Mesendoderm (in vitro differentiated cells): Measurements from ENCODE around the gene C6orf15.

Experiments used
- DNase-seq: peaks from one replicate; pipeline ENCODE4 v3.0.0; 2013
- H2AK5ac ChIP-seq: 2 replicates; pipeline ENCODE4 v1.6.1; 2013; ENCODE audit warnings: low read length, inconsistent platforms
- H2BK120ac ChIP-seq: 2 replicates; pipeline ENCODE4 v1.6.1; 2013; ENCODE audit warnings: low read depth, mild to moderate bottlenecking, low read length, moderate library complexity, mixed read lengths
- H2BK15ac ChIP-seq: replicated peaks from 2 replicates; pipeline ENCODE4 v1.6.1; 2013; ENCODE audit warnings: low read depth, mild to moderate bottlenecking, moderate library complexity
- H2BK5ac ChIP-seq: 2 replicates; pipeline ENCODE4 v1.6.1; 2013; ENCODE audit warnings: low read length, inconsistent platforms
- H3K18ac ChIP-seq: 2 replicates; pipeline ENCODE4 v1.6.1; 2013; ENCODE audit warnings: mild to moderate bottlenecking, low read length, mixed read lengths
- H3K23ac ChIP-seq: one replicate; pipeline ENCODE4 v1.6.1; 2013; ENCODE audit warnings: low read length
- H3K27ac ChIP-seq: 2 replicates; pipeline ENCODE4 v1.5.1; 2013; ENCODE audit warnings: low read depth, mild to moderate bottlenecking, inconsistent platforms, low read length, moderate library complexity
- H3K27me3 ChIP-seq: 2 replicates; pipeline ENCODE4 v1.6.1; 2013; ENCODE audit warnings: low read length, control low read depth, mild to moderate bottlenecking, inconsistent platforms; ENCODE audit not compliant: insufficient read depth, poor library complexity
- H3K36me3 ChIP-seq: 2 replicates; pipeline ENCODE4 v1.6.1; 2013; ENCODE audit warnings: low read length, inconsistent platforms; ENCODE audit not compliant: control insufficient read depth, insufficient read depth
- H3K4ac ChIP-seq: one replicate; pipeline ENCODE4 v1.6.1; 2013; ENCODE audit warnings: low read depth, mild to moderate bottlenecking, low read length, moderate library complexity
- H3K4me1 ChIP-seq: 2 replicates; pipeline ENCODE4 v1.6.1; 2013; ENCODE audit warnings: low read depth, low read length, inconsistent platforms; ENCODE audit not compliant: control insufficient read depth
- H3K4me2 ChIP-seq: 2 replicates; pipeline ENCODE4 v1.6.1; 2013; ENCODE audit warnings: low read length
- H3K4me3 ChIP-seq: 2 replicates; pipeline ENCODE4 v1.5.1; 2013; ENCODE audit warnings: mild to moderate bottlenecking, low read length
- H3K56ac ChIP-seq: one replicate; pipeline ENCODE4 v1.6.1; 2013; ENCODE audit warnings: low read length
- H3K79me1 ChIP-seq: 2 replicates; pipeline ENCODE4 v1.6.1; 2013; ENCODE audit warnings: low read length, inconsistent platforms
- H3K79me2 ChIP-seq: 2 replicates; pipeline ENCODE4 v1.6.1; 2013; ENCODE audit warnings: mild to moderate bottlenecking, low read length; ENCODE audit not compliant: control insufficient read depth, insufficient read depth
- H3K9ac ChIP-seq: 2 replicates; pipeline ENCODE4 v1.6.1; 2013; ENCODE audit warnings: low read length, inconsistent platforms
- H4K5ac ChIP-seq: one replicate; pipeline ENCODE4 v1.6.1; 2013; ENCODE audit warnings: low read length
- H4K8ac ChIP-seq: one replicate; pipeline ENCODE4 v1.6.1; 2013; ENCODE audit warnings: low read depth, mild to moderate bottlenecking, control low read depth, low read length, moderate library complexity
- WGBS: extraction: QIAGEN DNeasy Blood & Tissue Kit; methylation state at CpG from one replicate; pipeline ENCODE4 v1.1.7; 2013; ENCODE audit warnings: low lambda C conversion rate, missing lambda C conversion rate; ENCODE audit not compliant: insufficient coverage; ENCODE audit errors: extremely low coverage; 5-methylcytosine and 5-hydroxymethylcytosine counted together

Gene C6orf15

GRCh38 chr6:31114541-31114878 lies 2.1 kb upstream of the C6orf15 start, which contains the start of gene PSORS1C1:
Gene PSORS1C1, plus strand, starts transcription at chr6:31114800. Its CDS starts 14,833 bp downstream, at chr6:31129633.
- WGBS, result no CpG with 5 or more reads among the region's 3 CpGs
- Histone ChIP-seq H3K79me2 (no peaks in the 10 kb centered on the region), H2BK15ac (no peak within 1 kb of the TSS), H3K4me2 (no peak within 1 kb of the TSS), H3K4ac (no peak within 1 kb of the TSS), H4K8ac (no peak within 1 kb of the TSS), H3K4me3 (no peak within 1 kb of the TSS), H3K27ac (peak within 1 kb of the TSS; percentile 36), H2BK5ac (peak within 1 kb of the TSS; percentile 30), H4K5ac (no peak within 1 kb of the TSS), H2AK5ac (peak within 1 kb of the TSS; percentile 85), H3K27me3 (no peaks in the 10 kb centered on the region), H2BK120ac (no peak within 1 kb of the TSS), H3K56ac (peak within 1 kb of the TSS; percentile 60), H3K4me1 (peaks cover 15% of the 10 kb centered on the region), H3K79me1 (no peaks in the 10 kb centered on the region), H3K18ac (no peak within 1 kb of the TSS), H3K9ac (peak within 1 kb of the TSS; percentile 47), H3K36me3 (no peaks in the 10 kb centered on the region), H3K23ac (no peak within 1 kb of the TSS)
- DNase-seq, result peak; percentile 88

GRCh38 chr6:31113861-31114540 lies 1.6 kb upstream of the C6orf15 start:
- Histone ChIP-seq H3K23ac (no peak overlapping the region), H2BK120ac (no peak overlapping the region), H3K9ac (no peak overlapping the region), H3K18ac (no peak overlapping the region), H3K36me3 (no peaks in the 10 kb centered on the region), H2BK5ac (no peak overlapping the region), H2AK5ac (no peak overlapping the region), H4K8ac (no peak overlapping the region), H3K4me2 (no peak overlapping the region), H3K56ac (peak overlapping the region; percentile 18), H3K79me2 (no peaks in the 10 kb centered on the region), H3K4me3 (no peak overlapping the region), H4K5ac (no peak overlapping the region), H3K27me3 (no peaks in the 10 kb centered on the region), H3K79me1 (no peaks in the 10 kb centered on the region), H3K4me1 (peaks cover 15% of the 10 kb centered on the region), H2BK15ac (no peak overlapping the region), H3K4ac (no peak overlapping the region), H3K27ac (peak overlapping the region; percentile 36)
- no CpG with 5 or more reads among the region's 7 CpGs for WGBS
- peak; percentile 77 for DNase-seq

DNA sequence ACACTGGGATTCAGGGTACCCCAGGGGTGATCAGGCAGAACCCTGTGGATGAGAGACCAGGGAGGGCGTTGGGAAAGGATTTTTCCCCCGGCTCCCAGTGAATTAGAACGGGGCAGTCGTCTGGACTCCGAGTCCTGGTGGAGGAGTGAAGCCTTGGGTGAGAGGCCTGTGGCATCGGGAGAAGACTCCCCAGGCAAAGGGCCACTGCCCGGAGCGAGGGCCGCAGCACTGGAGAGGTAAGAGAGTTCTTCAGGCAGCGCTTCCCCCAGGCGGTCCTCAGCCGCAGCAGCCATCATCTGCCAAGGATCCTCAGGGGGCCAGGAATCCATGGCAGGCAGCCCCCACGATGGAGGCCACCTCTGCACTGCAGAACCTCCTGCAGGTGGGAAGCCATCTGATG lies 663 bp downstream of the C6orf15 start:
- no peak overlapping the region for H3K56ac ChIP-seq
- no peaks in the 10 kb centered on the region for H3K79me1 ChIP-seq

DNA sequence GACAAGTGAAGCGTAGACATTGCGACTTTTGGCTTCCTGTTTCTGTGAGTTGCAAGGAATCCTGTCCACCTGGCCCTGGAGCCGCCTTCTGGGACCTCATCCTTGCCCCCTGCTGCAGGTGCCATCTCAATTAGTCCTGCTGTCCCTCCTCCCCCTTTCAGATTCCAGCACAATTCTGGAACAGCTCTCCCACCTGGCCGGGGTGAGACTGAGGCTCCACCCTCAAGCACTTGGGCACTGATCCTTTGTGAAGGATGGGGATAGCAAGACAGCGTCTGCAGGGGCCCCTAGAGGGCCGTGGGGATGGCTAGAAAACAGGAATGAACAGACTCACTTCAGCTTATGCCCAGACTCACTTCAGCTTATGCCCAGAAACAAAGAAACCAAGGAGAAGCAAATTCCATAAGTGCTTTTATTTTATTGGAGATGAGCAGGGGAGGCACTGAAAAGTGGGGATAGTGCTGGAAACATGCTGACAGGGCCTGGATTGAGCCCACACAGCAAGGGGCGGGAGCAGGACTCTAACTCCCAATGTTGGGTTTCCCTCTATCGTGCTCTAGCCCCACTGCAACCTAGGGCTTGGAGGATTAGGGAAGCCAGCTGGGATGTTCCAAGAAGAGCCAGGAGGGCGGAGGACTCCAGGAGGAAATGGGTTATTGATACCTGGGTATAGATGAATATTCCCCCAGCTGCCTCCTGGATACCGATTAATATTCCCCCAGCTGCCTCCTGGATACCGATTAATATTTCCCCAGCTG lies 1.4 kb downstream of the C6orf15 start:
- Histone ChIP-seq H4K5ac (no peak overlapping the region), H3K56ac (no peak overlapping the region), H2BK5ac (no peak overlapping the region), H3K4me1 (peaks cover 15% of the 10 kb centered on the region), H3K9ac (no peak overlapping the region), H3K23ac (no peak overlapping the region), H3K79me1 (no peaks in the 10 kb centered on the region), H3K4me2 (no peak overlapping the region), H3K36me3 (no peaks in the 10 kb centered on the region), H4K8ac (no peak overlapping the region), H3K79me2 (no peaks in the 10 kb centered on the region), H2BK15ac (no peak overlapping the region), H2AK5ac (no peak overlapping the region), H2BK120ac (no peak overlapping the region), H3K4ac (no peak overlapping the region), H3K18ac (no peak overlapping the region), H3K27me3 (no peaks in the 10 kb centered on the region), H3K4me3 (no peak overlapping the region), H3K27ac (no peak overlapping the region)
- peak; percentile 59 for DNase-seq
- no CpG with 5 or more reads among the region's 11 CpGs for WGBS

More for the DNA sequence above, 663 bp downstream of the C6orf15 start:
- H3K4me2 ChIP-seq, result no peak overlapping the region
- no peak overlapping the region for H2BK120ac ChIP-seq
- H3K4ac ChIP-seq, result no peak overlapping the region
- H3K18ac ChIP-seq, result no peak overlapping the region
- H3K4me1 ChIP-seq, result peaks cover 15% of the 10 kb centered on the region
- H2BK5ac ChIP-seq, result no peak overlapping the region
- H3K9ac ChIP-seq, result no peak overlapping the region
- no peak overlapping the region for H3K4me3 ChIP-seq
- no peak overlapping the region for H3K27ac ChIP-seq
- WGBS, result no CpG with 5 or more reads among the region's 13 CpGs
- no peak overlapping the region for H3K23ac ChIP-seq
- H3K27me3 ChIP-seq, result no peaks in the 10 kb centered on the region
- H4K5ac ChIP-seq, result no peak overlapping the region
- no peak overlapping the region for H4K8ac ChIP-seq
- no peak overlapping the region for H2BK15ac ChIP-seq
- DNase-seq, result no peak
- no peaks in the 10 kb centered on the region for H3K36me3 ChIP-seq
- no peaks in the 10 kb centered on the region for H3K79me2 ChIP-seq
- no peak overlapping the region for H2AK5ac ChIP-seq

DNA sequence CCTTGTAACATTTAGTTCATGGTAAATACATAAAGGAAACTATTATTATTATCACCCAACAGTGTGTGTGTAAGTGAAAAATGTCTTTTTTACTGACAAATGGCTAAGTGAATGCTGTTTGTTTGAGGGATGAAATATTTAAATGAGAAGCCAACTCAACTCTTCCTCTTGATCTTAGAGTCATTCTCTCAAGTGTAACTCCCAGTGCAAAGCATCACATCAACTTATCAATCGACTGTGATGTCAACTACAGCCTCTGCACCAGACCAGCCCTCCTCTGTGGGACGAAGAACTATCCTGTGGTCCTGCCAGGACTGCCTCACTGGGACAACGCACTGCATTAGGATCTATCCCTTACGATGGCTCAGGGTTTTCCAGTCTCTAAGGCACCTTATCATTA lies 5.3 kb downstream of the C6orf15 start:
- no peak overlapping the region for H3K9ac ChIP-seq
- no peak overlapping the region for H3K4me2 ChIP-seq
- H3K4me3 ChIP-seq, result no peak overlapping the region
- no peak for DNase-seq
- H3K36me3 ChIP-seq, result no peaks in the 10 kb centered on the region
- H3K56ac ChIP-seq, result no peak overlapping the region
- H3K4me1 ChIP-seq, result peaks cover 4% of the 10 kb centered on the region
- H3K4ac ChIP-seq, result no peak overlapping the region
- no peak overlapping the region for H2BK15ac ChIP-seq
- H4K5ac ChIP-seq, result no peak overlapping the region
- H3K27me3 ChIP-seq, result no peaks in the 10 kb centered on the region
- no peak overlapping the region for H3K18ac ChIP-seq
- no peaks in the 10 kb centered on the region for H3K79me1 ChIP-seq
- no peak overlapping the region for H2AK5ac ChIP-seq
- no CpG with 5 or more reads among the region's 4 CpGs for WGBS
- H3K27ac ChIP-seq, result no peak overlapping the region
- no peaks in the 10 kb centered on the region for H3K79me2 ChIP-seq
- no peak overlapping the region for H4K8ac ChIP-seq
- no peak overlapping the region for H3K23ac ChIP-seq
- no peak overlapping the region for H2BK120ac ChIP-seq
- no peak overlapping the region for H2BK5ac ChIP-seq
